Epithelial cell of esophagus (primary cell): ENCODE measurements around the gene GBGT1.

Experiments
- DNase-seq: peaks from one replicate; pipeline ENCODE4 v3.0.0; 2010; ENCODE audit warnings: low read depth
- H3K4me3 ChIP-seq: 2 replicates; pipeline ENCODE4 v1.5.1; 2011; ENCODE audit warnings: mild to moderate bottlenecking, low read length, control low read depth
- TF ChIP-seq, protein P1 (sequence below): IDR thresholded peaks from 2 replicates; pipeline ENCODE4 v1.5.1; 2011; ENCODE audit warnings: low read depth, mild to moderate bottlenecking, low read length, control low read depth, inconsistent platforms; ENCODE audit not compliant: insufficient read depth; ENCODE audit errors: missing control alignments

Gene GBGT1

DNA sequence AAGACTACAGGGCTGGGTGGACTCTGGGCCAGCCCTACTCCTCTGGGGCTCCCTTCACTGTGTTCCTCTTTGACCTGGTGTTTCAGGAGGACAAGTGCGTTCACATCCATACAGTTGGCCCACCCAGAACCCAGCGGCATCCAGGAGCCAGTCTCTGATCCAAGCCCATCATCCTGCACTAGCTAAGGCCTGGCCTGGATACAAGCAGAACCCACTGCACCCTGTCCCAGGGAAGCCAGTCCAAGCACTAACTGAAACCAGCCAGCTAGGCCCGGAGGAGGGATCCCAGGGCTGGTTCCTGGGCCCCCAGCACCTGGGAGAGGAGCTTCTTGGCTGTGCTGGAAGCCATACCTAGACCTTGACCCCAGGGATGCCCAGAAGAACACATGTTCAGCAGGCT is 4.1 kb upstream of the GBGT1 start:
- TF ChIP-seq, protein P1, sequence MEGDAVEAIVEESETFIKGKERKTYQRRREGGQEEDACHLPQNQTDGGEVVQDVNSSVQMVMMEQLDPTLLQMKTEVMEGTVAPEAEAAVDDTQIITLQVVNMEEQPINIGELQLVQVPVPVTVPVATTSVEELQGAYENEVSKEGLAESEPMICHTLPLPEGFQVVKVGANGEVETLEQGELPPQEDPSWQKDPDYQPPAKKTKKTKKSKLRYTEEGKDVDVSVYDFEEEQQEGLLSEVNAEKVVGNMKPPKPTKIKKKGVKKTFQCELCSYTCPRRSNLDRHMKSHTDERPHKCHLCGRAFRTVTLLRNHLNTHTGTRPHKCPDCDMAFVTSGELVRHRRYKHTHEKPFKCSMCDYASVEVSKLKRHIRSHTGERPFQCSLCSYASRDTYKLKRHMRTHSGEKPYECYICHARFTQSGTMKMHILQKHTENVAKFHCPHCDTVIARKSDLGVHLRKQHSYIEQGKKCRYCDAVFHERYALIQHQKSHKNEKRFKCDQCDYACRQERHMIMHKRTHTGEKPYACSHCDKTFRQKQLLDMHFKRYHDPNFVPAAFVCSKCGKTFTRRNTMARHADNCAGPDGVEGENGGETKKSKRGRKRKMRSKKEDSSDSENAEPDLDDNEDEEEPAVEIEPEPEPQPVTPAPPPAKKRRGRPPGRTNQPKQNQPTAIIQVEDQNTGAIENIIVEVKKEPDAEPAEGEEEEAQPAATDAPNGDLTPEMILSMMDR = no peak
- DNase-seq = no peak
- H3K4me3 ChIP-seq = no peak overlapping the region

DNA sequence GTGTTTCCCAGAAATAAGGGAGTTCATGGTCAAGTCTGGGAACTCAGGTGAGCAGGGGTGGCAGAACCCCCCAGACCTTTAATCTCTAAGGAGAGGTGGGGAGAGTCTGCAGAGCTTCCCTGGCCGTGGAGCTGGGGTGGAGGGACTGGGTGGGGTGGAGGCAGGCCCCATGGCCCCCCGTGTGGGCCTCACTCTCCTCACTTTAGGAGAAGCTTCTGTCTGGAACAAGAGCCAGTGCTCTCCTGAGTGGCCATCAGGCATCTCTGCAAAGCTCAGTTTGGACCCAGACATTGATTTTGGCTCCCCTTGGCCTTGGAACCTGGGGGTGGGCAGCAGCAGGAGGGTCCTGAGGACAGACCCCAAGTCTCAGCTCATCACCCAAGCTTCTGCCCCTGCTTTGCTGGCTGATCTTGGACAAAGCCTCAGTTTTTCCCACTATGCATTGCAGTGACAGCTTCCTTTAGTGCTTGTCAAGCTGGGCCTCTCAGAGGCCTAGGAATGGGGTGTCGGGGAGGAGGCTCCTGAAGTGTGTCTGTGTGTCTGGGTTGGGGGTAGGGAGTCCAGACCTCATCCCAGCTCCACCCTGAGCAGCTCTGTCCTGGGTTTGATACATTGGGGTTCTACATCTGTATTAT is 3.5 kb upstream of the GBGT1 start:
- H3K4me3 ChIP-seq = no peak overlapping the region
- no peak for DNase-seq
- TF ChIP-seq, protein P1 = no peak

DNA sequence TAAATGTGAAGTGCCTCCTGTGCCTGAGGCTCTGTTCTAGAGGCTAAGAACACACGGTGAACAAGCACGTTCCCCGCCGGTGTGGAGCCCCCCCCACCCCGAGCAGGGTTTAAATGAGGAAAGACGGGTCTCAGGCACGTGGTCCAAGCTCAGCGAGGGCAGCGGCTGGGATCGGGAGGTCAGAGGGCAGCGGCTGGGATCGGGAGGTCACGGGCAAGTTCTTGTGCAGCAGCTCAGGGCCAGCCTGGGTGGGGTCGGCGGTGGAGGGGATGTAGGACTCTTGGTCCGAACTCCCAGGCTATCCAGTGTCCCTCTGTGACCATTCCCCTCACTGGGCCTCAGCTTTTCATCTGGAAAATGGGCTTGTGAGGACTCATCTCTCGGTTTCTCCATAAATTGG is 2.7 kb upstream of the GBGT1 start:
- DNase-seq = no peak
- H3K4me3 ChIP-seq = no peak overlapping the region
- TF ChIP-seq, protein P1 = no peak

DNA sequence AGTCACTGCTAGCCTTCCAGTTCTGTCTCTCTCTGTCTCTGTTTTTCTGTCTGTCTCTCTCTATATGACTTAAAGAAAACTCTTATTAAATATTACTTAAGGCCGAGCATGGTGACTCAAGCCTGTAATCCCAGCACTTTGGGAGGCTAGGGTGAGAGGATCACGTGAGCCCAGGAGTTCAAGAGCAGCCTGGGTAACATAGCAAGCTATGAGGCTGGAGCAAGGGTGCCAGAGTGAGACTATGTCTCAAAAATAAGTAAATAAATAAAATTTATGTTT is 1.7 kb upstream of the GBGT1 start:
- no peak for DNase-seq
- TF ChIP-seq, protein P1 = no peak
- no peak overlapping the region for H3K4me3 ChIP-seq

DNA sequence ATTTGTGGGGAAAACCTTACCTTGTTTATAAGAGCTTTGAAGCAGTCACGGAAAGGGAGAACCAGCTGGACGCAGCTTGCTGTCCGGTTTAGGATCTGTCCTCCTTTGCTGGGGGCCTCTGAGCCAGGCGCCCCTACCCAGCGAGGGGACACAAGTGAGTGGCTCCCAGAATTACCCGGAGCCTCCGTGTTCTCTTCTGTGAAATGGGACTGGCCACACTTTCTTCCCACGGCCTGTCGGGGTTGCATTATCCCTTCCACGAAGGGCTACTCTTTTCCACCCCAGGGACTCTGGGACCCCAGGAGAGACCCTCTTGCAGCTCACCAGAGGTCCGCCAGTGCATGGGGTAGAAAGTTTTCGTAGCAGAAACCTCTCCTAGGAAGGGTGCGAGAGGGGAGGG is 477 bp upstream of the GBGT1 start:
- no peak for DNase-seq
- TF ChIP-seq, protein P1 = no peak
- H3K4me3 ChIP-seq = peak overlapping the region; percentile 39

DNA sequence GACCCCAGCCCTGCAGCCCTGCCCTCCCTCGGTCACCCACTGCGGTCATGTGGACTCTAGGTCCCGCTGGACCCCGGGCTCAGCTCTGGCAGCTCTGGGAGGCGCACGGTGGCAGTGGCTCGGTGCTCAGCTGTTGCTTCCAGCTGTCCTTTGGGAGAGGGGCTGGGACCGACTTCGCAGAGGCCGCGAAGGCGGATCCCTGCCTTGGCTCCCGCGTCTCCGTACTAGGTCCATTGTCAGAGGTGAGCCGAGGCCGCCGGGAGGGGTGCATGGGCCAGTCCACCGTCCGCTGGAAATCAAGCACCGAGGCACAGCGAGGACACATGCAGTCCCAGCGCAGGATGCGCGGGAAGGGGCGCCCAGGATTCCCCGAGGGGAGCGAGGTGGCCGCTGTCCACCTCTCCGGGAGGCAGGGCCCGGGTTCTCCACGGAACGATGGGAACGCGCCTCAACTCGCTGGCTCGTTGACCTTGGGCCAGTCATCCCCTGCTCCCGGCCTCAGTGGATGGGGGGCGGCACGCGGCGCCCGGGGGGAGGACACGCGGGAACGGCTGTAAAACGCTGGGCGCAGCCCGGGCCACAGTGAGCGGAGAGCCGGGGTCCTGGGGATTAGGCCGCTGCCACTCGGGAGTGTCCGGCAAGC is 732 bp downstream of the GBGT1 start:
- no peak for DNase-seq
- H3K4me3 ChIP-seq = peak overlapping the region; percentile 39

DNA sequence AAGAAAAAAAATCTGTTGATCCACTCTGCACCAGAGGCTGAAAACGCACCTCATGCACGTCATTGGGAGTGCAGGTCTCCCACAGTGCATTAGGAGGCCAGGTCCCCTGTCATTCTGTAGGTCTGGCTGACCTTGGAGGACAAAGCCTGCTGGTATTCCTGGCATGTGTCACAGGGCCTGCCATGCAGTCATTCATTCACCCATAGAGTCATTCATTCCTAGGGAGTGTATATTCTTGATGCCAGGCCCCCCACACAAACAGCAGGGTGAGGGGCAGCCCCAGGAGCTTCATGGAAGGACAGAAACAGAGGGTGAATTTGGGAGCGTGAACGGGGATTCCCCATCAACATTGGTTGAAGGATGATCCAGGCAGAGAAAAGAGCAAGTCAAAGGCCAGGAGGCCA is 2.2 kb downstream of the GBGT1 start:
- no peak overlapping the region for H3K4me3 ChIP-seq
- no peak for DNase-seq
- TF ChIP-seq, protein P1 = no peak

More for the DNA sequence above, 732 bp downstream of the GBGT1 start:
- TF ChIP-seq, protein P1 = no peak
